Skeletal muscle tissue (tissue), 4 donors: ENCODE measurements around the gene HLA-DQA1. TPM values are rescaled to one million over a fixed set of nuclear protein-coding genes. Genes with fewer than 3 reads are reported as not detected.
"Not testable (repeated sequence)": the region's sequence is repeated elsewhere in the genome, so short reads cannot be mapped to it uniquely, and the experiment has no call there.

Experiments
- H3K27ac ChIP-seq: one replicate; pipeline ENCODE4 v1.7.0; 2013; ENCODE audit warnings: mild to moderate bottlenecking, low read depth, low read length, inconsistent platforms
- H3K27me3 ChIP-seq, 3 donors: one replicate each; pipeline ENCODE4 v1.7.0; 2013; ENCODE audit warnings: low read length in 3 of 3; ENCODE audit not compliant: control insufficient read depth in 3 of 3, insufficient read depth in 3 of 3
- H3K36me3 ChIP-seq, 3 donors: one replicate each; pipeline ENCODE4 v1.7.0; 2013; ENCODE audit warnings: low read length in 3 of 3; ENCODE audit not compliant: control insufficient read depth in 3 of 3, insufficient read depth in 3 of 3
- H3K4me1 ChIP-seq, 3 donors: one replicate each; pipeline ENCODE4 v1.7.0; 2013; ENCODE audit warnings: low read length in 3 of 3, mild to moderate bottlenecking in 3 of 3; ENCODE audit not compliant: control insufficient read depth in 3 of 3, insufficient read depth in 3 of 3
- H3K4me3 ChIP-seq, 3 donors: one replicate each; pipeline ENCODE4 v1.7.0; 2013; ENCODE audit warnings: low read length in 3 of 3
- H3K9ac ChIP-seq, 3 donors: one replicate each; pipeline ENCODE4 v1.7.0; 2013; ENCODE audit warnings: low read length in 3 of 3, mild to moderate bottlenecking in 3 of 3, moderate library complexity in 2 of 3, low read depth in 1 of 3
- H3K9me3 ChIP-seq, 3 donors: one replicate each; pipeline ENCODE4 v1.7.0; 2013; ENCODE audit warnings: low read length in 3 of 3; ENCODE audit not compliant: control insufficient read depth in 3 of 3
- total RNA-seq: library from RNA; depleted of rRNA; stranded (reverse); fragments of >200 nt; gene quantifications from one replicate; pipeline ENCODE4 v1.2.3, GENCODE V29; 2014
- donor health status: Osteomylitis.

Gene HLA-DQA1
- total RNA-seq, 1 donor from 2014 or later: 1.0 TPM

DNA sequence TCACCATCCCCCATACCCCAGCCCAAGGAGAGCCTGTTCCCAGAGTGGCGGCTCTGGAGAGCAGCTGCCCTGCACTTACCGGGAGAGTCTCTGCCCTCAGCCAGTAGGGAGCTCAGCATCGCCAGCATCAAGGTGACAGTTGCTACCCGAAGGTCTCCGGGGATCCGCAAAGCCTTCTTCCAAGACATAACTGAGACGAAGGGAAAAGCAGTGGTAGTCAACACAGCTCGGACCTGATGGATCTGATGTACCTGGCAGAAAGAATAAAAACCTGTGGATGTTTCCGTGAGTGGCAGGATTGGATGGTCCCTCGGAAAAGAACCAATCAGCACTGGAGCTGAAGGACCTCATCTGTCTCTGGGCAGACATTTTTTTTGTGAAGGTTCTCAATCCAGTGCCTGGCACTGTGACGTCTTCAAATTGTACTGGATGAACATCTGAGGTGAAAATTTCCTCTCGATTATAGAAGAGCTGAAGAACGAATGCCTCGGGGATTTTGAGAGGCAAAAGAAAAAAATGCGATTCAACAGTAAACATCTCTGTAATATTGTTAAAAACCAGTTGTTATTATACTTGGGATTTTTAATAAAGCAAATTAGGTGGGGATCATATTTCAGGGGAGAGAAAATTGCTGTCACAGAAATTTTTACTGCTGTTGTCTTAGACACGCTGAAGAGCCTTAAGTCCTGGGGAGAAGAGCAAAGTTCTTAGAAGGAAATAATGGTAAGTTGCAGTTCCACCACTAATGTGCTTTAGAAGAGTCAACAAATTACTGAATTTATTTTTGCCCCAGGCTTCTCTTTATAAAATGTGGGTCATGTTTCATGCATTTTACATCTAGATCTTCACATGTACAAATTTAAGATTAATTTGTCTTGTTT lies 29.5 kb downstream of the HLA-DQA1 start, which contains the start of gene HLA-DQB1:
HLA-DQB1 (minus strand) TSS at position 238 of the 881 bp plus-strand sequence; CDS start at position 188, 50 bp downstream.
- H3K4me1 ChIP-seq: no peaks in the 10 kb centered on the region
- H3K4me3 ChIP-seq: peak within 1 kb of the TSS in 1 of 3 donors; percentile 65
- no peaks in the 10 kb centered on the region for H3K9me3 ChIP-seq
- no peaks in the 10 kb centered on the region for H3K36me3 ChIP-seq
- peaks cover 0 to 10% (median 2%) of the 10 kb centered on the region in 3 donors for H3K27me3 ChIP-seq
- H3K9ac ChIP-seq: peak within 1 kb of the TSS in 1 of 3 donors; percentile 68
- no peak within 1 kb of the TSS for H3K27ac ChIP-seq

DNA sequence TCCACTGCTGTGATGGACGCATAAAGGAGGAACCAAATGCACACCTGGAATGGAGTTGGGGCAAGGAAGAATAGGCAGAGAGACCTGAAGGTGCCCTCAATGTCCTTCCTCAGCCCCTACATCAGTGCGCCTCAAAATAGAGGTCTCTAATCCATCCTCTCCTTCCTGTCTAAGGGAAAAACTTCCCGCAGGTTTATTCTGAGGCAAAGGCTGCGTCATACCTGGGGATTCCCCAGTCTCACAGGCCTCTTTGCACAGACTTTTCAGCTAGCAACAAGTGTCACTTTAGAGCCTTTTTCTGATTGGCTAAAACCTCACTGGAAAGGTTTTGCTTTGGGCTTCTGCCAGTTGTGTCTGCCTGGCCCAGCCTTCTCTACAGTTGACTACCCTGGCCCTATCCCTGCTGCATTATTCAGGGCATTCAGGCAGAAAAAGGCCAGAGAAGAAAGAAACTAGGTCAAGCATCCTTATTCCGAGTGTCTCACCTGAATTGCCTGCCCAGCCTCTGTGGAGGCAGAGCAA lies 31.1 kb downstream of the HLA-DQA1 start:
- Histone ChIP-seq H3K36me3 (no peaks in the 10 kb centered on the region), H3K9me3 (no peaks in the 10 kb centered on the region), H3K27me3 (peaks cover 0 to 8% (median 2%) of the 10 kb centered on the region in 3 donors), H3K27ac (no peak overlapping the region), H3K9ac (no peak overlapping the region), H3K4me1 (no peaks in the 10 kb centered on the region), H3K4me3 (no peak overlapping the region)

DNA sequence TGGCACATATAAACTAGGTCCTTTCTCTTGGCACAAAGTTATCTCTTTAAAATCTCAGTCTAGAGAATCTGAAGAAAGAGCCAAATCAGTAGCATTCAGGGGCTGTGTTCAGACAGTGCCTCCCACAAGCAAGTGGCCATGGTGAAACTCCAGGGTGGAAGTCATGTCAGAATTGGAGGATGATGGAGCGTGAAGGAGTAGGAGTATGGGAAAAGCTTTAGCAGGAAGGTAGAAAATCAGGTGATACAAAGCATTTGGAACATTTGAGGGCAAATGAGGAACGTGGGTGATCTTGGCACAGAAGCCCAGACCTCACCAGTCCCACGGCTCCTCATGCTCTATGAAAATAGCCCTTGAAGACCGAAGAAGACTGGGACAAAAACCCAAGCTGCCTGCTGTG lies 32.0 kb downstream of the HLA-DQA1 start:
- Histone ChIP-seq H3K4me1 (no peaks in the 10 kb centered on the region), H3K27me3 (peaks cover 0 to 8% (median 2%) of the 10 kb centered on the region in 3 donors), H3K27ac (no peak overlapping the region), H3K36me3 (no peaks in the 10 kb centered on the region), H3K9me3 (no peaks in the 10 kb centered on the region), H3K9ac (no peak overlapping the region), H3K4me3 (no peak overlapping the region)

DNA sequence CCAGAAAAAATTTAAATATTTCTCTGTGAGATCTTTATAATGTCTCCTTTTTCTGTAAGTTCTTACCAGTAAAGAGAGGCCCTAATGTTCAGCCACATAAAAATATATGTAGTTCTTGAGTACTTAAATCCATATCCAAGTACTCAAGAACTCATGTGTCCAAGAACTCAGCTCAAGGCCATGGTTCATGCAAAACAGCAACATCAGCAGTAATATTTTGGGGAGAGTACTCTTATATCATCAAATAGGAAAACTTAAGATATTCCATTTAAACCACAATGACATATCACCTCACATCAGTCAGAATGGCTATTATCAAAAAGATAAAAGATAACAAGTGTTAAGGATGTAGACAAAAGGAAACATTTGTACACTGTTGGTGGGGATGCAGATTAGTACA lies 32.7 kb downstream of the HLA-DQA1 start:
- Histone ChIP-seq H3K27me3 (peaks cover 0 to 4% (median 2%) of the 10 kb centered on the region in 3 donors), H3K9me3 (no peaks in the 10 kb centered on the region), H3K4me3 (no peak overlapping the region), H3K4me1 (no peaks in the 10 kb centered on the region), H3K27ac (no peak overlapping the region), H3K36me3 (no peaks in the 10 kb centered on the region), H3K9ac (no peak overlapping the region)

DNA sequence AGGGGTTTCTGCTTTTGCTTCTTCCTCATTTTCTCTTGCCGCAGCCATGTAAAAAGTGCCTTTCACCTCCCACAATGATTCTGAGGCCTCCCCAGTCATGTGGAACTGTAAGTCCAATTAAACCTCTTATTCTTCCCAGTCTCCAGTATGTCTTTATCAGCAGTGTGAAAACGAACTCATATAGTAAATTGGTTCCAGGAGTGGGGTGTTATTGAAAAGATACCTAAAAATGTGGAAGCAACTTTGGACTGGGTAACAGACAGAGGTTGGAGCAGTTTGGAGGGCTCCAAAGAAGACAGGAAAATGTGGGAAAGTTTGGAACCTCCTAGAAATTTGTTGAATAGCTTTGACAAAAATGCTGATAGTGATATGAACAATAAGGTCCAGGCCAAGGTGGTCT lies 34.7 kb downstream of the HLA-DQA1 start:
- not testable (repeated sequence) for H3K4me3 ChIP-seq, H3K27me3 ChIP-seq, H3K9me3 ChIP-seq, H3K36me3 ChIP-seq, H3K27ac ChIP-seq, H3K4me1 ChIP-seq, H3K9ac ChIP-seq

DNA sequence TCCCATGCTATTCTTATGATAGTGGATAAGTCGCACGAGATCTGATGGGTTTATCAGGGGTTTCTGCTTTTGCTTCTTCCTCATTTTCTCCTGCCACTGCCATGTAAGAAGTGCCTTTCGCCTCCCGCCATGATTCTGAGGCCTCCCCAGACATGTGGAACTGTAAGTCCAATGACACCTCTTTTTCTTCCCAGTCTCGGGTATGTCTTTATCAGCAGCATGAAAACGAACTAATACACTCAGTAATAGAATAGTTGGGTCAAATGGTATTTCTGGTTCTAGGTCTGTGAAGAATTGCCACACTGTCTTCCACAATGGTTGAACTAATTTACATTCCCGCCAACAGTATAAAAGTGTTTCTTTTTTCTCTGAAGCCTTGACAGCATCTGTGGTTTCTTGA lies 36.9 kb downstream of the HLA-DQA1 start:
- not testable (repeated sequence) for H3K4me1 ChIP-seq, H3K36me3 ChIP-seq, H3K27me3 ChIP-seq, H3K9me3 ChIP-seq, H3K9ac ChIP-seq, H3K4me3 ChIP-seq, H3K27ac ChIP-seq

DNA sequence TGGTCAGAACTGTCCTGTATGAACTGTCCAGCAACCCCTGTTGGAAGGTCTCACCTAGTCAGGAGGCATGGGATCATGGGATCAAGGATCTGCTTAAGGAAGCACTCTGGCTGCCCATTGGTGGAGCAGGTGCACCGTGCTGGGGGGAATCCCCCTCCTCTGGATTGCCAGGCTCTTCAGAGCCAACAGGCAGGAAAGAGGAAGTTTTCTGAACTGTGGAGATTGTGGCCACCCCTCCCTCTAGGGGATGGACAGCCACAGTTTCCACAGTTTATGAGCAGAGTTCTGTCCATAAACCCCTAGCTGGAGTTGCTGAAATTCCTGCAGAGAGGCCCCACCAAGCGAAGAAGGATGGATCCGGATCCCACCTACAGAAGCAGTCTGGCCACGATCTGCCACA lies 42.3 kb downstream of the HLA-DQA1 start:
- H3K4me3 ChIP-seq: no peak overlapping the region
- H3K27me3 ChIP-seq: no peaks in the 10 kb centered on the region
- no peaks in the 10 kb centered on the region for H3K36me3 ChIP-seq
- H3K9me3 ChIP-seq: no peaks in the 10 kb centered on the region
- H3K27ac ChIP-seq: no peak overlapping the region
- no peaks in the 10 kb centered on the region for H3K4me1 ChIP-seq
- H3K9ac ChIP-seq: no peak overlapping the region

DNA sequence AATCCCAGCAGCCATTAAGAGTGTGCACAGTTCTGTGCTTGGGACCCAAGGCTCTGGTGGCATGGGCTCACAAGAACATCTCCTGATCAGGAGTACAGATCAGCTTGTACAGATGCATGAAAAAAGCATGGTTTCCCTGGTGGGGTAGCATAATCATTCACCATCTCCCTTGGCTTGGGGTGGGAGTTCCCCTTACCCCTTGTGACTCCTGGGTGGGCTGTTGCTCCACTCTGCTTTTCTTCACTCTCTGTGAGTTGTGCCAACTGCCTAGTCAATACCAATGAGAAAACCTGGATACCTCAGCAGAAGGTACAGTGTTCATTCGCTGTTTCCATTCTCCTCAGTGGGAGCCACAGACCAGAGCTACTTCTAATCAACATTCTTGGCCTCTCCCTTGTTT lies 42.8 kb downstream of the HLA-DQA1 start:
- no peak overlapping the region for H3K27ac ChIP-seq
- no peaks in the 10 kb centered on the region for H3K9me3 ChIP-seq
- H3K27me3 ChIP-seq: no peaks in the 10 kb centered on the region
- H3K9ac ChIP-seq: no peak overlapping the region
- no peaks in the 10 kb centered on the region for H3K36me3 ChIP-seq
- H3K4me1 ChIP-seq: no peaks in the 10 kb centered on the region
- no peak overlapping the region for H3K4me3 ChIP-seq

DNA sequence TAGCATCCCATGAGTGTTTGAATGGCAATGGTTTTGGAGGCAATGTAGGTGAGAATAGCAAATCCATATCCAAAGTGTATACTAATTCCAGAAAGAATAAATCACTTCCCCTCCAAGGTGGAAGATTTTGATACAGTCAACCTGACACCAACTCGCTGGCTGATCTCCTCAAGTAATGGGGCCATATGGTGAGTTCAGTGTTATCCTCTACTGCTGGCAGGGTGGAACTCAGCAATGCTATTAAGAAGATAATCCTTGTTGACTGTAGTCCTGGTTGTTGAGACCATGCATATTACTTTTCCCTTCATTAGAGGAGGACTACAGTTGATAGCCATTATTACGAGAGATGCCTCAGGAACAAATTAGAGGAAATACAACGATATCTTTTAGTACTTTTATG lies 47.0 kb downstream of the HLA-DQA1 start:
- no peaks in the 10 kb centered on the region for H3K36me3 ChIP-seq
- H3K9ac ChIP-seq: no peak overlapping the region
- no peaks in the 10 kb centered on the region for H3K9me3 ChIP-seq
- no peaks in the 10 kb centered on the region for H3K27me3 ChIP-seq
- no peak overlapping the region for H3K27ac ChIP-seq
- no peaks in the 10 kb centered on the region for H3K4me1 ChIP-seq
- no peak overlapping the region for H3K4me3 ChIP-seq

DNA sequence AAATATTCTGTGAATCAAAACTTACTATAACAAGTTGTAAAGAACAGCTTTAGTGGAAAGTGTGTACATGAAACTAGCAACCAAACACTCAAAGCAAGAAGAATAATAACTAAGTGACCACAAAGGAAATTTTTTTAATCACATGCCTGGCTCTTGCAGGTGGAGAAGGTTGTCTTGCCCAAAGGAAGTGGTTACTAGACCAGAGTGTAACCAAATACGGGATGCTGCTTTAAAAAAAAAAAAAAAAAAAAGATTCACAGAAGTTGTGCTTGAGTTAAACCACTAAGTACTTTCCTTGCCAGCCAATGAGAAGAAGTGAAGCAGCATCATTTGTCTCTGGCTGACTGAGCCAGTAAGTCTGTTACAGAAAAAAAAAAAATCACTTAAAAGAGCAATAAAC lies 48.4 kb downstream of the HLA-DQA1 start:
- Histone ChIP-seq H3K27ac (no peak overlapping the region), H3K9me3 (no peaks in the 10 kb centered on the region), H3K36me3 (no peaks in the 10 kb centered on the region), H3K9ac (no peak overlapping the region), H3K4me1 (no peaks in the 10 kb centered on the region), H3K4me3 (no peak overlapping the region), H3K27me3 (no peaks in the 10 kb centered on the region)
